Ovary (tissue), 9 donors: ENCODE data around the gene GHR. TPM values are rescaled to one million over a fixed set of nuclear protein-coding genes. Genes with fewer than 3 reads are reported as not detected.

Source experiments
- DNase-seq, 5 donors: peaks; one replicate each; pipeline ENCODE4 v3.0.0-alpha.2; 2019 to 2020
- H3K27ac ChIP-seq, 2 donors: fragments of 200-600 bp; one replicate each; pipeline versions ENCODE4 v1.5.1 to v1.8.0; 2019 to 2022
- H3K27me3 ChIP-seq: fragments of 200-600 bp; one replicate; pipeline ENCODE4 v1.8.0; 2022
- H3K36me3 ChIP-seq: fragments of 200-600 bp; sonication (generic); one replicate; pipeline ENCODE4 v1.5.1; 2019
- H3K4me1 ChIP-seq: one replicate; pipeline ENCODE4 v1.8.1; 2013; ENCODE audit warnings: mild to moderate bottlenecking, moderate library complexity; ENCODE audit not compliant: insufficient read depth
- H3K4me3 ChIP-seq: fragments of 200-600 bp; sonication (generic); one replicate; pipeline ENCODE4 v1.5.1; 2017
- H3K9me3 ChIP-seq, 2 donors: fragments of 200-600 bp in 1 of 2; sonication (generic) in 1 of 2; one replicate each; pipeline versions ENCODE4 v1.5.1 to v1.8.1; 2013 to 2019; ENCODE audit warnings: mild to moderate bottlenecking in 1 of 2, moderate library complexity in 1 of 2
- EP300 ChIP-seq: sonication (generic); formaldehyde crosslinking; IDR thresholded peaks from one replicate; pipeline ENCODE4 v1.6.1; 2017; ENCODE audit warnings: antibody characterized with exemption
- POLR2A ChIP-seq: fragments of 450-650 bp; IDR thresholded peaks from one replicate; pipeline ENCODE4 v1.6.1; 2017; ENCODE audit warnings: antibody characterized with exemption, mild to moderate bottlenecking, moderate library complexity
- WGBS, 3 donors: extraction: QIAGEN DNeasy Blood & Tissue Kit in 1 of 3; methylation state at CpG; one replicate each; pipeline versions ENCODE4 v1.1.5 to v1.1.7; 2013 to 2017; 5-methylcytosine and 5-hydroxymethylcytosine counted together
- intact Hi-C, 4 donors: fragments of 100-400 bp; cut with DNase I; formaldehyde crosslinking; loops; one replicate each; pipeline versions ENCODE4 v1.11.0 to v1.15.1; 2022 to 2023
- polyA plus RNA-seq, 2 donors: library from polyadenylated mRNA; stranded (reverse); fragments of 200-250 nt in 1 of 2; fragments of 350-450 nt in 1 of 2; fragmentation: Illumina TruSeq in 1 of 2; extraction: RNeasy Lipid Tissue Mini Kit (QIAGEN cat#74804) in 1 of 2; gene quantifications; one replicate each; pipeline ENCODE4 v1.2.3, GENCODE V29; 2013 to 2014
- total RNA-seq, 7 donors: library from RNA; depleted of rRNA in 2 of 7; stranded (reverse); fragments of >200 nt in 2 of 7; fragmentation: NEBNext Ultra II Directional in 3 of 7; extraction: Animal tissue kit (Norgen Biotek cat#: 25700) in 3 of 7; gene quantifications; one replicate each; pipeline versions ENCODE4 v1.1.0 to v1.2.4, GENCODE V29; 2016 to 2023
- TF ChIP-seq, protein P1 (sequence below), 3 donors: fragments of 450-650 bp in 2 of 3; fragments of 200-600 bp in 1 of 3; IDR thresholded peaks; one replicate each; pipeline versions ENCODE4 v1.5.1 to v1.8.0; 2016 to 2022; ENCODE audit warnings: antibody characterized with exemption in 3 of 3, mild to moderate bottlenecking in 1 of 3
- donor health status: DM: no; HTN: no; CAD: no; lungs with moderate emphysema.
- donor health status: DM: no; HTN: no; CAD: no.
- donor health status: Bipolar disorder and iron deficiency.
- donor health status: DM: yes; HTN: yes; CAD: no.
- donor health status: DM: no; HTN: no; CAD: no.
- donor health status: DM: yes; HTN: yes; CAD: no.

Gene GHR
- total and polyA plus RNA-seq, 9 donors, result 4.3 to 17.4 (median 7.0) TPM

DNA sequence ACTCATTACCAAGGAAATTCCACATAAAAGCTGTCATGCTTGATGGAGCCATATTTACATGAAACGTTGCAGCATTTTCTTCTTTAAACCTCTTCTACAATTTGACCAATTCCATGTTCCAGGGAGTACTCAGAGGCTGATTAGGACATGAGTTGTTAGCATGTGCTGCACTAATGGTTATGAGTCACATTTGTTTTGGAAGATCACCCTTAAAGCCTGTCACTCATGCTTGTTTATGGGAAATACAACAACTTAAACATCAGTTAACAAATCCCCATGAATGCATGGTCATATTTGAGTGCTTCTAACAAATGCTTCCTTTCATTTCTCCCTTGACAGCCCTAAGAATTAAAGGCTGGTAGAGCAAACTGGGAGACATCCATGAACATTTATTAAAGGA is 156.1 kb downstream of the GHR start:
- 62 to 67% (median 67%) methylated on average over 1 of the region's 1 CpG for WGBS, 3 donors
- DNase-seq, result no peak
- TF ChIP-seq POLR2A (no peak), EP300 (no peak)
- TF ChIP-seq, protein P1, sequence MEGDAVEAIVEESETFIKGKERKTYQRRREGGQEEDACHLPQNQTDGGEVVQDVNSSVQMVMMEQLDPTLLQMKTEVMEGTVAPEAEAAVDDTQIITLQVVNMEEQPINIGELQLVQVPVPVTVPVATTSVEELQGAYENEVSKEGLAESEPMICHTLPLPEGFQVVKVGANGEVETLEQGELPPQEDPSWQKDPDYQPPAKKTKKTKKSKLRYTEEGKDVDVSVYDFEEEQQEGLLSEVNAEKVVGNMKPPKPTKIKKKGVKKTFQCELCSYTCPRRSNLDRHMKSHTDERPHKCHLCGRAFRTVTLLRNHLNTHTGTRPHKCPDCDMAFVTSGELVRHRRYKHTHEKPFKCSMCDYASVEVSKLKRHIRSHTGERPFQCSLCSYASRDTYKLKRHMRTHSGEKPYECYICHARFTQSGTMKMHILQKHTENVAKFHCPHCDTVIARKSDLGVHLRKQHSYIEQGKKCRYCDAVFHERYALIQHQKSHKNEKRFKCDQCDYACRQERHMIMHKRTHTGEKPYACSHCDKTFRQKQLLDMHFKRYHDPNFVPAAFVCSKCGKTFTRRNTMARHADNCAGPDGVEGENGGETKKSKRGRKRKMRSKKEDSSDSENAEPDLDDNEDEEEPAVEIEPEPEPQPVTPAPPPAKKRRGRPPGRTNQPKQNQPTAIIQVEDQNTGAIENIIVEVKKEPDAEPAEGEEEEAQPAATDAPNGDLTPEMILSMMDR (IDR thresholded peaks at IDR 0.05), result no peak
- H3K4me3 ChIP-seq, result no peak overlapping the region
- no peaks in the 10 kb centered on the region for H3K9me3 ChIP-seq
- no peaks in the 10 kb centered on the region for H3K36me3 ChIP-seq
- intact Hi-C loops, result no loop called here
- peaks cover 1% of the 10 kb centered on the region for H3K4me1 ChIP-seq
- no peak overlapping the region for H3K27ac ChIP-seq
- no peaks in the 10 kb centered on the region for H3K27me3 ChIP-seq

DNA sequence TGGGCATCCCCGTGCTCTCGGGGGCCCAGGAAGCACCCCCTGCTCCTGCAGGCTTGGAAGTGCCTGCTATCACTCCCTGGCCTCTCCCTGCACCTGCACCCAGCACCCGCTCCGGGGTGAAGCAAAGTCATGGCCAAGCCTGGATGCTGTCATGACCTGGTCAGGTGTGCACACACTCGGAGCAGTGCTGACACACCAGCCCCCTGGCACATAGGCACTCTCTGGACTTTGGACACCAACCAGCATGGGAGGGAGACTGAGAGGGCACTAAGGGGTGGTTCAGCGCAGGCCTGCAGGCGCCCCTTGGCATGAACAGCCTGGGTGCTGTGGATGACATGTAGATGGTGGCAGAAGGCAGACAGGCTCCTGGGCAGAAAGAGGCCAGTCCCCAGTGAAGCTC is 158.6 kb downstream of the GHR start:
- intact Hi-C loops, result loop anchor here in 1 of 4 donors (5.0 kb wide), 1 partner anchor 160 kb away; the partner anchor contains the start of gene GHR
- DNase-seq, result no peak
- Histone ChIP-seq H3K27me3 (no peaks in the 10 kb centered on the region), H3K27ac (no peak overlapping the region), H3K9me3 (no peaks in the 10 kb centered on the region), H3K36me3 (no peaks in the 10 kb centered on the region), H3K4me1 (peaks cover 4% of the 10 kb centered on the region), H3K4me3 (no peak overlapping the region)
- TF ChIP-seq POLR2A (no peak), EP300 (no peak)
- TF ChIP-seq, protein P1 (IDR thresholded peaks at IDR 0.05), result no peak
- WGBS, 3 donors, result 97 to 98% (median 97%) methylated on average over 7 of the region's 7 CpGs

DNA sequence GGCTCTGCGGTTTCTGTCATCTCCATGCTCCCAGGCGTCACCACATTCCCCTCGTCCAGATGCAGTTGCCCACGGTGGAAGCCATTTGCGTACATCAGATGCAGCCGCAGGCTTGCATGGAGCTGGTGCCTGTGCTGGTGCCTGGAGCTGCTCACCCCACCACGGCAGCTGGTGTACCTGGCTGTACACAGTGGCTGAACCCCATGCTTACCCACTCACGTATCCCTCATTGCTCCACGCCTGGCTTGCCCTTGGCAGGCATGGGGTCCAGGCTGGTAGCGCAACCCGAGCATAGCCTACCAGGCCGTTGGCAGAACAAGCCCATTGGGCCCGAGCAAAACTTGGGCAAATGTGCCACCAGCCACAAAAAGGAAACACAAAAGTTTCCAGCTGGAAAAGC is 159.5 kb downstream of the GHR start:
- no peaks in the 10 kb centered on the region for H3K36me3 ChIP-seq
- H3K9me3 ChIP-seq, result no peaks in the 10 kb centered on the region
- H3K4me3 ChIP-seq, result no peak overlapping the region
- TF ChIP-seq, protein P1 (IDR thresholded peaks at IDR 0.05), result no peak
- no peak for TF ChIP-seq EP300
- no peak for TF ChIP-seq POLR2A
- no peak for DNase-seq
- no peak overlapping the region for H3K27ac ChIP-seq
- H3K4me1 ChIP-seq, result peaks cover 6% of the 10 kb centered on the region
- no peaks in the 10 kb centered on the region for H3K27me3 ChIP-seq
- intact Hi-C loops, result loop anchor here in 1 of 4 donors (5.0 kb wide), 1 partner anchor 160 kb away; the partner anchor contains the start of gene GHR
- 96 to 99% (median 97%) methylated on average over 13 of the region's 13 CpGs for WGBS, 3 donors

DNA sequence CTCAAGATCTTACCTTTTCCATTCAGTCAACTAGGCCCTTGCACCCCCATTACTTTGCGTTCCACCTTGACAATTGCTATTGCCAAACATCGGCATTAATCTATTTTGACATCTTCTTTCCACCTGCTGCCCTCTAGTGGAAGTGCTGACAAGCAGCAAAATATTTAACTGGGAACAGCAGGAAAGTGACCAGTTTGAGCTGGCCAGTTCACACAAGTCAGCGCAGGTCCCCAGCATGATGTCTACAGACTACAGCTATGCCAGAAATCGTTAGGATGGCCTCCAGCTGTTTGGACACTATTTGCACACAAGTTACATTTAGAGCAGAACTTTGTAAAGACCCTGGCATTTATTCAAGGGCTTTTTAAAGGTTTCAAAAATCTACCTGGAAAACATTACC is 160.1 kb downstream of the GHR start:
- H3K4me3 ChIP-seq, result no peak overlapping the region
- whole genome bisulfite sequencing, 3 donors, result 19 to 33% (median 27%) methylated on average over 4 of the region's 4 CpGs
- H3K36me3 ChIP-seq, result no peaks in the 10 kb centered on the region
- H3K27ac ChIP-seq, result no peak overlapping the region
- no peaks in the 10 kb centered on the region for H3K27me3 ChIP-seq
- peak in 2 of 5 donors; percentile 33 to 50 for DNase-seq
- no peak for TF ChIP-seq POLR2A
- TF ChIP-seq, protein P1 (IDR thresholded peaks at IDR 0.05), result peak in 2 of 3 donors; percentile 40 to 45
- peaks cover 11% of the 10 kb centered on the region for H3K4me1 ChIP-seq
- no peaks in the 10 kb centered on the region for H3K9me3 ChIP-seq
- intact Hi-C loops, result loop anchor here in 1 of 4 donors (5.0 kb wide), 1 partner anchor 161 kb away; the partner anchor contains the start of gene GHR
